Heart right ventricle (tissue), 16 donors: ENCODE data around the gene SURF4. TPM values are rescaled to one million over a fixed set of nuclear protein-coding genes. Genes with fewer than 3 reads are reported as not detected.

Source experiments
- ATAC-seq, 8 donors: fragments of 200-7000 bp; cut with Tn5 transposase; one replicate each; pipeline ENCODE4 v1.9.1; 2020; ENCODE audit warnings: mild to moderate bottlenecking in 8 of 8, moderate library complexity in 8 of 8, moderate number of reproducible peaks in 1 of 8
- DNase-seq, 2 donors: peaks; one replicate each; pipeline ENCODE4 v3.0.0-alpha.2; 2020
- H3K27ac ChIP-seq, 10 donors: fragments of 200-600 bp; sonication (generic) in 2 of 10; one replicate each; pipeline versions ENCODE4 v1.5.0 to v1.8.0; 2020 to 2022; ENCODE audit warnings: mild to moderate bottlenecking in 3 of 10
- H3K27me3 ChIP-seq, 7 donors: fragments of 200-600 bp; one replicate each; pipeline ENCODE4 v1.8.0; 2021 to 2022; ENCODE audit warnings: mild to moderate bottlenecking in 2 of 7
- H3K36me3 ChIP-seq, 9 donors: fragments of 200-600 bp; sonication (generic) in 1 of 9; one replicate each; pipeline versions ENCODE4 v1.5.0 to v1.8.0; 2020 to 2022; ENCODE audit warnings: mild to moderate bottlenecking in 2 of 9
- H3K4me1 ChIP-seq, 9 donors: fragments of 200-600 bp; sonication (generic) in 1 of 9; one replicate each; pipeline versions ENCODE4 v1.5.0 to v1.8.0; 2020 to 2022; ENCODE audit warnings: mild to moderate bottlenecking in 4 of 9
- H3K4me3 ChIP-seq, 10 donors: fragments of 200-600 bp; sonication (generic) in 2 of 10; one replicate each; pipeline versions ENCODE4 v1.5.0 to v1.8.0; 2020 to 2022; ENCODE audit warnings: mild to moderate bottlenecking in 7 of 10, moderate library complexity in 2 of 10
- H3K9me3 ChIP-seq, 11 donors: fragments of 200-600 bp in 10 of 11; sonication (generic) in 2 of 11; one replicate each; pipeline versions ENCODE4 v1.5.0 to v1.8.0; 2013 to 2022; ENCODE audit warnings: mild to moderate bottlenecking in 2 of 11, control low read depth in 1 of 11, moderate library complexity in 1 of 11
- CTCF ChIP-seq, 9 donors: fragments of 200-600 bp; sonication (generic) in 2 of 9; IDR thresholded peaks; one replicate each; pipeline versions ENCODE4 v1.5.0 to v1.8.0; 2021 to 2022; ENCODE audit warnings: antibody characterized with exemption in 9 of 9, mild to moderate bottlenecking in 5 of 9, moderate library complexity in 1 of 9
- WGBS, 2 donors: extraction: QIAGEN DNeasy Blood & Tissue Kit; methylation state at CpG; one replicate each; pipeline ENCODE4 v1.1.7; 2013; ENCODE audit warnings: inconsistent platforms in 1 of 2; 5-methylcytosine and 5-hydroxymethylcytosine counted together
- intact Hi-C, 10 donors: fragments of 100-400 bp; cut with DNase I; formaldehyde crosslinking; loops; one replicate each; pipeline versions ENCODE4 v1.11.1 to v1.14.2; 2022
- polyA plus RNA-seq, 2 donors: library from polyadenylated mRNA; stranded (reverse); fragments of 200-250 nt; gene quantifications; one replicate each; pipeline ENCODE4 v1.2.3, GENCODE V29; 2013
- total RNA-seq, 10 donors: library from RNA; stranded (reverse); fragmentation: NEBNext Ultra II Directional in 3 of 10; extraction: Animal tissue kit (Norgen Biotek cat#: 25700) in 3 of 10; gene quantifications; one replicate each; pipeline versions ENCODE4 v1.2.1 to v1.2.4, GENCODE V29; 2021 to 2023
- donor health status: Arrhythmogenic right ventricular cardiomyopathy.
- donor health status: ischemic (EF 13 %, LVEDD 7.1; RV severe dilation, severe dysfunction).
- donor health status: healthy with polysubstance abuse.
- donor health status: DM: no; HTN: yes; CAD: no.
- donor health status: DM: no; HTN: no; CAD: no.
- donor health status: ischemic (EF 25% LVEDD 6.9; RV normal size, moderate dysfunction).
- donor health status: ischemic (EF 25% LVEDD 5.7; RV mildly dilated, moderate dysfunction).
- donor health status: healthy.
- donor health status: DM: yes; HTN: yes; CAD: no.
- donor health status: Ischemic cardiomyopathy.
- donor health status: ischemic (EF 35%, LVEDD 5.7; RV mildly dilated, moderate dysfunction).
- donor health status: nonischemic (EF 11% LVEDD 7.7; RV severe dilation, severe dysfunction).
- donor health status: DM: yes; HTN: yes; CAD: no.
- donor health status: PGD.
- donor health status: ischemic (EF 29% LVEDD 5.4; RV normal size, mild dysfunction).
- donor health status: nonischemic (EF 23%, LVEDD 6.1; RV moderate dilation, normal function).

SURF4 gene
- total and polyA plus RNA-seq, 12 donors = 21.5 to 113 (median 64.2) TPM

- Histone ChIP-seq H3K4me1 (peaks cover 4 to 36% (median 21%) of the 10 kb centered on the region in 9 donors), H3K36me3 (peaks cover 0 to 58% (median 33%) of the 10 kb centered on the region in 9 donors), H3K4me3 (no peak overlapping the region), H3K27me3 (no peaks in the 10 kb centered on the region), H3K9me3 (no peaks in the 10 kb centered on the region), H3K27ac (no peak overlapping the region)
- DNase-seq = no peak
- 89 to 90% methylated on average over 6 of the region's 6 CpGs for WGBS, 2 donors
- no peak for ATAC-seq
- intact Hi-C loops = loop anchor here in 5 of 10 donors (5.0 to 10.0 kb wide), 5 partner anchors 43 to 299 kb away; partner anchors contain the start of genes GTF3C5 (in 1 of the 5), STKLD1 (in 1 of the 5) and SURF4 (in 1 of the 5)
- no peak for TF ChIP-seq CTCF (IDR thresholded peaks at IDR 0.05)
Observed at GRCh38 chr9:133334161-133334560, 41.7 kb downstream of the SURF4 start.

GRCh38 chr9:133333566-133333965 is 42.3 kb downstream of the SURF4 start:
- DNase-seq (no peak), ATAC-seq (no peak)
- peaks cover 4 to 30% (median 21%) of the 10 kb centered on the region in 9 donors for H3K4me1 ChIP-seq
- WGBS, 2 donors = 92 to 93% methylated on average over 10 of the region's 10 CpGs
- TF ChIP-seq CTCF (IDR thresholded peaks at IDR 0.05) = no peak
- intact Hi-C loops = loop anchor here in 5 of 10 donors (5.0 to 10.0 kb wide), 5 partner anchors 44 to 299 kb away; partner anchors contain the start of genes GTF3C5 (in 1 of the 5), STKLD1 (in 1 of the 5) and SURF4 (in 1 of the 5)
- H3K27ac ChIP-seq = no peak overlapping the region
- no peak overlapping the region for H3K4me3 ChIP-seq
- peaks cover 0 to 53% (median 33%) of the 10 kb centered on the region in 9 donors for H3K36me3 ChIP-seq
- H3K9me3 ChIP-seq = no peaks in the 10 kb centered on the region
- no peaks in the 10 kb centered on the region for H3K27me3 ChIP-seq

GRCh38 chr9:133333011-133333410 is 42.8 kb downstream of the SURF4 start:
- H3K27ac ChIP-seq = no peak overlapping the region
- intact Hi-C loops = loop anchor here in 5 of 10 donors (5.0 to 10.0 kb wide), 5 partner anchors 44 to 298 kb away; partner anchors contain the start of genes GTF3C5 (in 1 of the 5), STKLD1 (in 1 of the 5) and SURF4 (in 1 of the 5)
- peaks cover 4 to 30% (median 21%) of the 10 kb centered on the region in 9 donors for H3K4me1 ChIP-seq
- DNase-seq (no peak), ATAC-seq (no peak)
- TF ChIP-seq CTCF (IDR thresholded peaks at IDR 0.05) = no peak
- peaks cover 0 to 52% (median 33%) of the 10 kb centered on the region in 9 donors for H3K36me3 ChIP-seq
- H3K4me3 ChIP-seq = no peak overlapping the region
- H3K9me3 ChIP-seq = no peaks in the 10 kb centered on the region
- H3K27me3 ChIP-seq = no peaks in the 10 kb centered on the region
- WGBS, 2 donors = 88 to 95% methylated on average over 11 of the region's 11 CpGs

- no peaks in the 10 kb centered on the region for H3K27me3 ChIP-seq
- no peak for ATAC-seq
- no peak for DNase-seq
- 88 to 90% methylated on average over 19 to 20 of the region's 20 CpGs for WGBS, 2 donors
- H3K4me1 ChIP-seq = peaks cover 4 to 30% (median 21%) of the 10 kb centered on the region in 9 donors
- H3K36me3 ChIP-seq = peaks cover 0 to 52% (median 33%) of the 10 kb centered on the region in 9 donors
- H3K4me3 ChIP-seq = no peak overlapping the region
- intact Hi-C loops = loop anchor here in 5 of 10 donors (5.0 to 10.0 kb wide), 5 partner anchors 45 to 298 kb away; partner anchors contain the start of genes GTF3C5 (in 1 of the 5), STKLD1 (in 1 of the 5) and SURF4 (in 1 of the 5)
- no peaks in the 10 kb centered on the region for H3K9me3 ChIP-seq
- TF ChIP-seq CTCF (IDR thresholded peaks at IDR 0.05) = no peak
- H3K27ac ChIP-seq = no peak overlapping the region
Observed at GRCh38 chr9:133332381-133332730, 43.5 kb downstream of the SURF4 start.
